ENCODE measurements around the gene OR10H4.
"Not testable (repeated sequence)": the region's sequence is repeated elsewhere in the genome, so short reads cannot be mapped to it uniquely, and the experiment has no call there.

The OR10H4 gene

DNA sequence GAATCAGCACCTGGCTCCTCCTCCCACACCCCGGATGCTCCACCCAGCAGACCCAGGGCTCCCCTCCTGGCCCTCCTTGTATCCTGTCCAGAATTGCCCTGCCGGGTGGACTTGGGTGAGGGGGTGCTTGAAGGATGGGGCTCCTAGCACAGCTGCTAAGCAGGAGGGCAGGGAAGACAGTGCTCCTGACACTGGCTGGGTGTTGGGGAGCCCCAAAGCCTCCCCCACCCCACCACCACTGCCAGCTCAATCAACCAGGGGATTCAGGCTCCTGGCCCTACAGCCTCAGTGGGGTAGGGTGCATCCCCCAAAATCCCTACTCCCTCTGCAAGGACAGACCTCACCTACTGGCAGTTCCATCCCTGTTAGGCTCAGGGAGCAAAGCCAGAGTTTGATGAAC lies 11.9 kb upstream of the OR10H4 start:
- in situ Hi-C loops (cut with HindIII; ENCODE audit: low sequenced_read_pairs) = no loop called here

GRCh38 chr19:15937771-15938170 lies 11.0 kb upstream of the OR10H4 start:
- in situ Hi-C loops (cut with HindIII; ENCODE audit: low sequenced_read_pairs) = no loop called here

- in situ Hi-C loops (cut with HindIII; ENCODE audit: low sequenced_read_pairs) = no loop called here
Observed at GRCh38 chr19:15944401-15944800, 4.4 kb upstream of the OR10H4 start.

- in situ Hi-C loops (cut with HindIII; ENCODE audit: low sequenced_read_pairs) = loop anchor here (5.0 kb wide), 1 partner anchor 93 kb away; no protein-coding TSS in a partner anchor
Observed at GRCh38 chr19:15945301-15945700, 3.5 kb upstream of the OR10H4 start.

GRCh38 chr19:15954820-15955219 lies 6.0 kb downstream of the OR10H4 start:
- in situ Hi-C loops (cut with HindIII; ENCODE audit: low sequenced_read_pairs) = no loop called here

DNA sequence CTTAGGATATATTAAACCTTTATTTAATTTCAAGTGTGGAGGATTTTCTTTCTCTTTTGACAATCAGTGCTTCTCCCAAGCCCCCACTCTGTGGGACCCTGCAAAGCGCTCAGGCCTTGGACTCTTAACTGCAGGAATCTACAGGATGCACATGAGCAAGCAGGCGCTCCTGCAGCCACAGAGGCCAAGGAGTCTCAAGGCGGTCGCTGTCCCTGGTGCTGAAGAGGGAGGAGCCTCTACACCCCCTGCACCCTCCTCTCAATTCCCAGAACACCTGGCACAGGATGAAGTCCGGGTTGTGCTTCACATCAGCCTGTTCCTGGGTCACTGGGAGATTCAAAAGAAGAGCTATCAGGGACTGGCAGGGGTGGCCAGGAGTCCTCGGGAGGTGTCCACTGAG lies 13.5 kb downstream of the OR10H4 start:
- in situ Hi-C loops (cut with HindIII; ENCODE audit: low sequenced_read_pairs) = no loop called here

- in situ Hi-C loops (cut with HindIII; ENCODE audit: low sequenced_read_pairs) = no loop called here
Observed at GRCh38 chr19:15964231-15964630, 15.4 kb downstream of the OR10H4 start.

DNA sequence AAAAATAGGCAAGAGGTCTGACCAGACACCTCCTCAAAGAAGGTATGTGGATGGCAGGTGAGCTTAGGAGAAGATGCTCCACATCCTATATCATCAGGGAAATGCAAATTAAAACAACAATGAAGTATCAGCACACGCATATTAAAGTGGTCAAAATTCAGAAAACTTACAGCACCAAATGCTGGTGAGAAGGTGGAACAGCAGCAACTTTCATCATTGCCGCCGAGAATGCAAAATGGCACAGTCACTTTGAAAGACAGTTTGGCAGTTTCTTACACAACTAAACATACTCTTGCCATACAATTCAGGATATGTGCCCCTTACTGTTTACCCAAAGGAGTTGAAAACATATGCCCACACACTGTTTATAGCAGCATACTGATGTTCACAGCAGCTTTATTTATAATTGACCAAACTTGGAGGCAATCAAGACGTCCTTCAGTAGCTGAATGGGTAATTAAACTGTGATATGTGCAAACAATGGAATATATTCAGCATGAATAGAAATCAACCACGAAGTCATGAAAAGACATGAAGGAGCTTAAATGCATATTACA lies 22.5 kb downstream of the OR10H4 start:
- in situ Hi-C loops (cut with HindIII; ENCODE audit: low sequenced_read_pairs) = no loop called here

GRCh38 chr19:15972043-15972442 lies 23.2 kb downstream of the OR10H4 start:
- in situ Hi-C loops (cut with HindIII; ENCODE audit: low sequenced_read_pairs) = not testable (repeated sequence)

DNA sequence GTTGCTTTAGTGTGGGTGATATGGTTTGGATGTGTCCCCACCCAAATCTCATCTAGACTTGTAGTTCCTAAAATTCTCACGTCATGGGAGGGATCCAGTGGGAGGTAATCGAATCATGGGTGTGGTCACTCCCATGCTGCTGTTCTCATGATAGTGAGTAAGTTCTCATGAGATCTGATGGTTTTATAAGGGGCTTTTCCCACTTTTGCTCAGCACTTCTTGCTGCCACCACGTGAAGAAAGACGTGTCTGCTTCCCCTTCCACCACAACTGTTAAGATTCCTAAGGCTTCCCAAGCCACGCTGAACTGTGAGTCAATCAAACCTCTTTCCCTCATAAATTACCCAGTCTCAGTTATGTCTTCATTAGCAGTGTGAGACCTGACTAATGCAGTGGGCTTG lies 26.0 kb downstream of the OR10H4 start:
- in situ Hi-C loops (cut with HindIII; ENCODE audit: low sequenced_read_pairs) = no loop called here

GRCh38 chr19:15976836-15977689 lies 28.3 kb downstream of the OR10H4 start:
- in situ Hi-C loops (cut with HindIII; ENCODE audit: low sequenced_read_pairs) = no loop called here

- in situ Hi-C loops (cut with HindIII; ENCODE audit: low sequenced_read_pairs) = no loop called here
Observed at GRCh38 chr19:15977690-15978089, 28.9 kb downstream of the OR10H4 start.

DNA sequence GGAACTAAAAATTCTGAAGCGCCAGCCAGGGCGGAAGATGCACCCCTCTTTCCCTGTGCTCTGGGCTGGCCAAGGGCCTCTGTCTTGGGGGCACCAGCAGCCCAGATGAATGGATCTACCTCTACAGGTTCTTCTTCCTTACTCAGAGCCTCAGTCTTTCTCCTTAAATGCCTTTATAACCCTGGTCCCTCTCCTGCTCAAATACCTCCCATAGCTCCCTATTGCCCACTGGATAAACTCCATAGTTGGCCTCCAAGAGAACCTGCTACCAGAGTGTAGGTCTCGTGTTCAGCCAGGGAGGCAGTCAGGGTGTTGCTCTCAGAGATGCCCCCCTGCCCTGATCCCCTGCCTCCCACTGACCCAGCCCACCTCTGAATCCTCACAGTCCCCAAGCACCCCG lies 30.5 kb downstream of the OR10H4 start:
- in situ Hi-C loops (cut with HindIII; ENCODE audit: low sequenced_read_pairs) = no loop called here

GRCh38 chr19:15985831-15986230 lies 37.0 kb downstream of the OR10H4 start:
- in situ Hi-C loops (cut with HindIII; ENCODE audit: low sequenced_read_pairs) = not testable (repeated sequence)

DNA sequence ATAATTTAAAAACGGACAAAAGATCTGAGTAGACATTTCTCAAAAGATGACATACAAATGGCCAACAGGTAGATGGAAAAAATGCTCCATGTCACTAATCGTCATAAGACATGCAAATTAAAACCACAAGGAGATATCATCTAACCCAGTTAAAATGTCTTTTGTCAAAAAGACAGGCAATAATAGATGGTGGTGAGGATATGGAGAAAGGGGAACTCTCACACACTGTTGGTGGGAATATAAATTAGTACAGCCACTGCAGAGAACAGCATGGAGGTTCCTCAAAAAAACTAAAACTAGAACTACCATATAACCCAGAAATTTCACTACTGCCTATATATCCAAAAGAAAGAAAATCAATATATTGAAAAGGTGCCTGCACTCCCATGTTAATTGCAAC lies 37.9 kb downstream of the OR10H4 start:
- in situ Hi-C loops (cut with HindIII; ENCODE audit: low sequenced_read_pairs) = no loop called here

DNA sequence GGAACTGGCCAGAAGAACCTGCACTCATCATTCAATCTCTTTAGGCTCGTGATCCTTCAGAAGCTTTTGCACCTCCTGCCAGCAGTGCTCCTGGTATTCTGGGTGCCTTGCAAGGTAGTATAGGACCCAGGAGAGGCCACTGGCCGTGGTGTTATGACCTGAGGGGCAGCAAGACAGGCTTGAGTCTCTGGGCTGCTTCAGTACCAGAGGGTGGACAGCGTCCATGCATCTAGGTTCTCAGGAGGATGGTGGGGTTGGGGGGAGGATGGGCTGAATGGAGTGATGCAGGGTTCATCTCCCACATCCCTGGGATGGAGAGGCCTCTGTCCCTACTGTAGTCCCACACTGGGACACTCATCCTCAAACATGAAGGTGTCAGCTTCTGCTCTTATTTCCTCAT lies 41.1 kb downstream of the OR10H4 start:
- in situ Hi-C loops (cut with HindIII; ENCODE audit: low sequenced_read_pairs) = no loop called here

DNA sequence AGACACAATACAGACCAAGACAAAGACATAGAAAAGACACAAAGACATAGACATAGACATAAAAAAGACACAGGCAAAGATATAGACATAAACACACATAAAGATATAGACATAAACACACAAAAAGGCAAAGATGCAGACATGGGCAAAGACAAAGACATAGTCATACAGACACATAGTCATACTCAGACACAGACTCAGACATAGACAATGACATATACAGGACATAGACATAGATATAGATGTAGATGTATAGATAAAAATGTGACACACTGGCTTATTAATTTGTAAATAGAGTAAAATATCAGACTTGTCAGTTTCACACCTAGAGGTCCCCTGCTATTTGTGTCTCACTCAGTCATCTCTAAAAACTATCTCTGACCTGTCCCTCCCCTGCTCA lies 42.8 kb downstream of the OR10H4 start:
- in situ Hi-C loops (cut with HindIII; ENCODE audit: low sequenced_read_pairs) = no loop called here

DNA sequence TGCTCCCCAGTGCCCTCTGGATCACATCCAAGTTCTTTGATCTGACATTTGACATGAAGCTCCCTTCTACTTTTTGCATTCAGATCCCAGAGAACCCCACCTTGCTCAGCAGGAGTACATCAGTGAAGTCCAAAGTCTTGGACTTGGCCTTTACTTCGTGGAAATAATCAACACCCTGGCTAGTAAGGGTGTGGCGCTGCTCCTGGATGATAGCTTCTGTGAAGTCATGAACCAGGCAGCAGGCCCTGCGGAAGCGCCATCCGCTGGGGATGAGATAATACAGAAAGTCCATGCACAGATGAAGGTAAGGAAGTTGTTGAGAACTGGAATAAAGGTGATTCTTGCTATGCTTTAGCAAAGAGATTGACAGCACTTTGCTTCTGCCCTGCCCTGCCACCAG lies 43.2 kb downstream of the OR10H4 start:
- in situ Hi-C loops (cut with HindIII; ENCODE audit: low sequenced_read_pairs) = no loop called here

- in situ Hi-C loops (cut with HindIII; ENCODE audit: low sequenced_read_pairs) = no loop called here
Observed at GRCh38 chr19:15995536-15995935, 46.7 kb downstream of the OR10H4 start.

GRCh38 chr19:15998166-15998565 lies 49.4 kb downstream of the OR10H4 start:
- in situ Hi-C loops (cut with HindIII; ENCODE audit: low sequenced_read_pairs) = no loop called here

Measured in endothelial cell of hepatic sinusoid (primary cell).